Measurements from ENCODE around the gene CAMTA1. TPM values are rescaled to one million over a fixed set of nuclear protein-coding genes. Genes with fewer than 3 reads are reported as not detected.

The CAMTA1 gene
- total and polyA plus RNA-seq, 12 donors = 123 to 265 (median 142) TPM

- no peak for ATAC-seq
- H3K4me1 ChIP-seq = peaks cover 6 to 18% (median 9%) of the 10 kb centered on the region in 9 donors
- no peak overlapping the region for H3K27ac ChIP-seq
- no peak for TF ChIP-seq CTCF (IDR thresholded peaks at IDR 0.05)
- 88 to 94% methylated on average over 4 of the region's 4 CpGs for WGBS, 2 donors
- H3K4me3 ChIP-seq = no peak overlapping the region
- no peak for DNase-seq
- no peaks in the 10 kb centered on the region for H3K36me3 ChIP-seq
- peaks cover 0 to 10% (median 0%) of the 10 kb centered on the region in 7 donors for H3K27me3 ChIP-seq
- no peaks in the 10 kb centered on the region for H3K9me3 ChIP-seq
- intact Hi-C loops (cut with DNase I) = loop anchor here in 4 of 10 donors (5.0 kb wide), 1 partner anchor 65 kb away; no protein-coding TSS in a partner anchor
Observed at GRCh38 chr1:7582460-7582972, 797.3 kb downstream of the CAMTA1 start.

GRCh38 chr1:7583291-7584096 is 798.2 kb downstream of the CAMTA1 start:
- Histone ChIP-seq H3K36me3 (no peaks in the 10 kb centered on the region), H3K27me3 (peaks cover 0 to 10% (median 0%) of the 10 kb centered on the region in 7 donors), H3K4me1 (peaks cover 6 to 18% (median 9%) of the 10 kb centered on the region in 9 donors), H3K4me3 (no peak overlapping the region), H3K9me3 (no peaks in the 10 kb centered on the region), H3K27ac (no peak overlapping the region)
- TF ChIP-seq CTCF (IDR thresholded peaks at IDR 0.05) = no peak
- DNase-seq (no peak), ATAC-seq (no peak)
- intact Hi-C loops (cut with DNase I) = loop anchor here in 4 of 10 donors (5.0 kb wide), 1 partner anchor 64 kb away; no protein-coding TSS in a partner anchor
- 83 to 86% methylated on average over 15 of the region's 15 CpGs for WGBS, 2 donors

GRCh38 chr1:7584157-7584556 is 798.9 kb downstream of the CAMTA1 start:
- H3K4me1 ChIP-seq = peaks cover 6 to 18% (median 9%) of the 10 kb centered on the region in 9 donors
- ATAC-seq (no peak), DNase-seq (no peak)
- WGBS, 2 donors = 92 to 93% methylated on average over 11 of the region's 11 CpGs
- intact Hi-C loops (cut with DNase I) = loop anchor here in 4 of 10 donors (5.0 kb wide), 1 partner anchor 63 kb away; no protein-coding TSS in a partner anchor
- no peak overlapping the region for H3K4me3 ChIP-seq
- peaks cover 0 to 10% (median 0%) of the 10 kb centered on the region in 7 donors for H3K27me3 ChIP-seq
- H3K27ac ChIP-seq = no peak overlapping the region
- no peak for TF ChIP-seq CTCF (IDR thresholded peaks at IDR 0.05)
- H3K36me3 ChIP-seq = no peaks in the 10 kb centered on the region
- no peaks in the 10 kb centered on the region for H3K9me3 ChIP-seq

GRCh38 chr1:7584643-7585042 is 799.4 kb downstream of the CAMTA1 start:
- no peak for DNase-seq
- no peak overlapping the region for H3K4me3 ChIP-seq
- H3K27me3 ChIP-seq = peaks cover 0 to 10% (median 0%) of the 10 kb centered on the region in 7 donors
- H3K4me1 ChIP-seq = peaks cover 6 to 18% (median 9%) of the 10 kb centered on the region in 9 donors
- no peak for TF ChIP-seq CTCF (IDR thresholded peaks at IDR 0.05)
- ATAC-seq = no peak
- intact Hi-C loops (cut with DNase I) = loop anchor here in 4 of 10 donors (5.0 kb wide), 1 partner anchor 63 kb away; no protein-coding TSS in a partner anchor
- H3K36me3 ChIP-seq = no peaks in the 10 kb centered on the region
- no peaks in the 10 kb centered on the region for H3K9me3 ChIP-seq
- 83 to 84% methylated on average over 12 of the region's 12 CpGs for WGBS, 2 donors
- H3K27ac ChIP-seq = no peak overlapping the region
